ENCODE data around the gene MUL1. TPM values are rescaled to one million over a fixed set of nuclear protein-coding genes. Genes with fewer than 3 reads are reported as not detected.

Gene MUL1
- total and polyA plus RNA-seq, 9 of the 15 experiments (the other 6 are each of a cell fraction or from before 2014, with no cell fraction given): 10.4 to 32.9 (median 19.3) TPM

GRCh38 chr1:20493309-20493708 is 14.6 kb downstream of the MUL1 start:
- DNase-seq (ENCODE audit: extremely low read depth in 1 of 4, low spot score in 3 of 4) (no peak), ATAC-seq (no peak), FAIRE-seq (no peak)
- in situ Hi-C loops (cut with MboI): loop anchor here (5.0 to 10.0 kb wide), 3 partner anchors 121 to 391 kb away; no protein-coding TSS in a partner anchor
- no TSS peak for BruUV-seq (replicated peaks)
- H3K27me3 ChIP-seq (ENCODE audit: control insufficient read depth in 2 of 2, insufficient read depth in 2 of 2, low read length in 2 of 2): peaks cover 17 to 37% of the 10 kb centered on the region in 2 experiments; a peak in 4 of 5 replicates
- no peak overlapping the region for H2AFZ ChIP-seq (ENCODE audit: low read depth, low read length)
- WGBS (ENCODE audit: insufficient coverage, low coverage, missing lambda C conversion rate): 0% methylated on average over 5 of the region's 5 CpGs
- H3K9me3 ChIP-seq (replicated peaks; ENCODE audit: control insufficient read depth, insufficient read depth, low read depth, low read length): no peaks in the 10 kb centered on the region
- H4K20me1 ChIP-seq (replicated peaks; ENCODE audit: control insufficient read depth, insufficient read depth, low read length): peaks cover 10% of the 10 kb centered on the region
- TF ChIP-seq HNRNPL (IDR thresholded peaks at IDR 0.05; ENCODE audit: low read depth, low read length) (no peak), SETDB1 (IDR thresholded peaks at IDR 0.05; ENCODE audit: low read length) (no peak), PRMT5 (CRISPR knock-in tag; IDR thresholded peaks at IDR 0.05) (no peak), SRSF7 (optimal IDR thresholded peaks at IDR 0.05; ENCODE audit: low read depth, low read length) (no peak), MCM3 (IDR thresholded peaks at IDR 0.05) (no peak), MXD1 (CRISPR knock-in tag; IDR thresholded peaks at IDR 0.05; ENCODE audit: borderline replicate concordance, poor library complexity, severe bottlenecking) (no peak), RBFOX2 (IDR thresholded peaks at IDR 0.05; ENCODE audit: low read depth, low read length) (no peak), ZNF407 (IDR thresholded peaks at IDR 0.05; ENCODE audit: low read depth) (no peak), XRCC5 (IDR thresholded peaks at IDR 0.05; ENCODE audit: low read depth, low read length) (no peak), NCOA6 (IDR thresholded peaks at IDR 0.05) (no peak), PHF8 (IDR thresholded peaks at IDR 0.05; ENCODE audit: borderline replicate concordance, low read length) (no peak), ZNF124 (CRISPR knock-in tag; IDR thresholded peaks at IDR 0.05) (no peak), TCF7L2 (IDR thresholded peaks at IDR 0.05; ENCODE audit: low read depth, low read length) (no peak), KLF13 (tag; IDR thresholded peaks at IDR 0.05; ENCODE audit: borderline replicate concordance, low read depth) (no peak), CHD2 (IDR thresholded peaks at IDR 0.05; ENCODE audit: low read depth, low read length) (no peak)
- POLR2A ChIA-PET: interaction anchor here (0.6 kb wide), 1 partner anchor 309 kb away, joined by 3 read pairs; no protein-coding TSS in a partner anchor
- intact Hi-C loops (cut with micrococcal nuclease): loop anchor here (2.0 to 5.0 kb wide), 5 partner anchors 55 to 576 kb away; no protein-coding TSS in a partner anchor
- H3K79me2 ChIP-seq (ENCODE audit: control insufficient read depth, insufficient read depth, low read length): no peaks in the 10 kb centered on the region
- no peak overlapping the region for H3K9ac ChIP-seq (ENCODE audit: insufficient read depth in 1 of 2, low read depth in 2 of 2, low read length in 2 of 2)
- no peaks in the 10 kb centered on the region; the same call in 2 of the 3 replicates for H3K36me3 ChIP-seq (ENCODE audit: control insufficient read depth, insufficient read depth, low read length)
- CTCF ChIA-PET (ENCODE audit: low intra/inter-chr PET ratio): interaction anchor here (0.5 to 3.4 kb wide), 12 partner anchors 26 to 575 kb away, joined by 3 to 23 read pairs (median 6); no protein-coding TSS in a partner anchor
- no peak overlapping the region for H3K27ac ChIP-seq (ENCODE audit: extremely low read depth, low read depth, low read length)
- no peak overlapping the region for H3K4me3 ChIP-seq
- H3K4me2 ChIP-seq (ENCODE audit: insufficient read depth, low read length): no peak overlapping the region
- peaks cover 0 to 3% of the 10 kb centered on the region in 2 experiments; a peak in 2 of 5 replicates for H3K4me1 ChIP-seq (replicated peaks in 1 of 2; ENCODE audit: control insufficient read depth in 2 of 2, insufficient read depth in 2 of 2, low read length in 2 of 2)
- no peaks in the 10 kb centered on the region for H3K9me1 ChIP-seq (ENCODE audit: control insufficient read depth, insufficient read depth, low read length)
